ENCODE measurements around the gene SDR42E1.
"Not testable (repeated sequence)": the region's sequence is repeated elsewhere in the genome, so short reads cannot be mapped to it uniquely, and the experiment has no call there.

The SDR42E1 gene

GRCh38 chr16:82037666-82038065, 26.4 kb upstream of the SDR42E1 start:
- DNase-seq (ENCODE audit: low read depth in 2 of 2): no peak

GRCh38 chr16:82037251-82037650, 26.0 kb upstream of the SDR42E1 start:
- no peak for DNase-seq (ENCODE audit: low read depth in 2 of 2)

- DNase-seq (ENCODE audit: low read depth in 2 of 2): no peak
Observed at GRCh38 chr16:82034981-82035612, 23.8 kb upstream of the SDR42E1 start, which contains the start of gene HSD17B2. HSD17B2 (plus strand) TSS chr16:82035253; CDS start chr16:82035425, 172 bp downstream.

- no peak for DNase-seq (ENCODE audit: low read depth in 2 of 2)
Observed at GRCh38 chr16:82033683-82034300, 22.5 kb upstream of the SDR42E1 start.

GRCh38 chr16:82033006-82033405, 21.7 kb upstream of the SDR42E1 start:
- DNase-seq (ENCODE audit: low read depth in 2 of 2): no peak

- DNase-seq (ENCODE audit: low read depth in 2 of 2): no peak
Observed at GRCh38 chr16:82031116-82032084, 20.1 kb upstream of the SDR42E1 start.

GRCh38 chr16:82027629-82028064, 16.4 kb upstream of the SDR42E1 start:
- no peak for DNase-seq (ENCODE audit: low read depth in 2 of 2)

- DNase-seq (ENCODE audit: low read depth in 2 of 2): no peak
Observed at GRCh38 chr16:82024883-82025282, 13.6 kb upstream of the SDR42E1 start.

- no peak for DNase-seq (ENCODE audit: low read depth in 2 of 2)
Observed at GRCh38 chr16:82024316-82024715, 13.0 kb upstream of the SDR42E1 start.

GRCh38 chr16:82023206-82023605, 11.9 kb upstream of the SDR42E1 start:
- no peak for DNase-seq (ENCODE audit: low read depth in 2 of 2)

GRCh38 chr16:82020051-82020450, 8.8 kb upstream of the SDR42E1 start:
- DNase-seq (ENCODE audit: low read depth in 2 of 2): no peak

GRCh38 chr16:82019535-82019934, 8.3 kb upstream of the SDR42E1 start:
- DNase-seq (ENCODE audit: low read depth in 2 of 2): no peak

GRCh38 chr16:82017911-82018568, 6.8 kb upstream of the SDR42E1 start:
- DNase-seq (ENCODE audit: low read depth in 2 of 2): no peak

- no peak for DNase-seq (ENCODE audit: low read depth in 2 of 2)
Observed at GRCh38 chr16:82016964-82017363, 5.7 kb upstream of the SDR42E1 start.

GRCh38 chr16:82016263-82016662, 5.0 kb upstream of the SDR42E1 start:
- no peak for DNase-seq (ENCODE audit: low read depth in 2 of 2)

GRCh38 chr16:82013139-82013538, 1.9 kb upstream of the SDR42E1 start:
- no peak for DNase-seq (ENCODE audit: low read depth in 2 of 2)

- DNase-seq (ENCODE audit: low read depth in 2 of 2): no peak
Observed at GRCh38 chr16:82010649-82011048, 621 bp downstream of the SDR42E1 start.

- DNase-seq (ENCODE audit: low read depth in 2 of 2): not testable (repeated sequence)
Observed at GRCh38 chr16:82009789-82010188, 1.5 kb downstream of the SDR42E1 start.

- DNase-seq (ENCODE audit: low read depth in 2 of 2): no peak
Observed at GRCh38 chr16:82008957-82009592, 2.2 kb downstream of the SDR42E1 start.

- DNase-seq (ENCODE audit: low read depth in 2 of 2): no peak
Observed at GRCh38 chr16:82007189-82007588, 4.1 kb downstream of the SDR42E1 start.

GRCh38 chr16:82006036-82006435, 5.2 kb downstream of the SDR42E1 start:
- DNase-seq (ENCODE audit: low read depth in 2 of 2): no peak
